ENCODE measurements around the gene SPTLC1. TPM values are rescaled to one million over a fixed set of nuclear protein-coding genes. Genes with fewer than 3 reads are reported as not detected.
"Not testable (repeated sequence)": the region's sequence is repeated elsewhere in the genome, so short reads cannot be mapped to it uniquely, and the experiment has no call there.

SPTLC1 gene
- total RNA-seq, 4 donors from 2014 or later, result 26.6 to 28.0 (median 26.9) TPM

DNA sequence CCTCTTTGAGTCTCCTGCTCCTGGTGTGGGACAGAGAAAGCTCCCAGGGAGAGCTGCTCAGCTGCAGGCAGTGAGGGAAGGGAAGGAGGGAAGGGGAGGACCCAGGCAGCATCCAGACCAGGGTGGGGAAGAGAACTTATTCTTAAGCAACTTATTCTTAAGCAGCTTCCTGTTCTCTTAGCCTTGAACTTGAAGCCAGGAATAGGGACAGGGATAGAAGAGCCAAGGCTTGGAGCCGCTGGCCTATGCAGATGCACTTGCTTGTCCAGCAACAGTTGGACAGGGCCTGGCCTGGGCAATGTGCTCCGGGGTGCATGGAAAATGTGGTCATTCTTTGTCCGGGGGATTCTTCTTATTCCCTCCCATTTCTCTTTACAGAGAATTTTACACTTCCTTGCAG, 31.4 kb upstream of the SPTLC1 start:
- ATAC-seq, result peak in 1 of 2 donors; percentile 53
- H3K27ac ChIP-seq, result peak overlapping the region in 1 of 4 donors; percentile 50
- peaks cover 3 to 11% (median 3%) of the 10 kb centered on the region in 3 donors for H3K27me3 ChIP-seq
- no peaks in the 10 kb centered on the region for H3K9me3 ChIP-seq
- intact Hi-C loops (cut with DNase I; ENCODE audit: low total_unique reads) (no loop called here), in situ Hi-C loops (cut with MboI; ENCODE audit: low sequenced_read_pairs in 4 of 4) (loop anchor here (10.0 to 25.0 kb wide), 4 partner anchors 141 to 641 kb away; partner anchors contain the start of gene IARS1 (in 1 of the 4))
- no peaks in the 10 kb centered on the region for H3K36me3 ChIP-seq
- TF ChIP-seq, protein P1, sequence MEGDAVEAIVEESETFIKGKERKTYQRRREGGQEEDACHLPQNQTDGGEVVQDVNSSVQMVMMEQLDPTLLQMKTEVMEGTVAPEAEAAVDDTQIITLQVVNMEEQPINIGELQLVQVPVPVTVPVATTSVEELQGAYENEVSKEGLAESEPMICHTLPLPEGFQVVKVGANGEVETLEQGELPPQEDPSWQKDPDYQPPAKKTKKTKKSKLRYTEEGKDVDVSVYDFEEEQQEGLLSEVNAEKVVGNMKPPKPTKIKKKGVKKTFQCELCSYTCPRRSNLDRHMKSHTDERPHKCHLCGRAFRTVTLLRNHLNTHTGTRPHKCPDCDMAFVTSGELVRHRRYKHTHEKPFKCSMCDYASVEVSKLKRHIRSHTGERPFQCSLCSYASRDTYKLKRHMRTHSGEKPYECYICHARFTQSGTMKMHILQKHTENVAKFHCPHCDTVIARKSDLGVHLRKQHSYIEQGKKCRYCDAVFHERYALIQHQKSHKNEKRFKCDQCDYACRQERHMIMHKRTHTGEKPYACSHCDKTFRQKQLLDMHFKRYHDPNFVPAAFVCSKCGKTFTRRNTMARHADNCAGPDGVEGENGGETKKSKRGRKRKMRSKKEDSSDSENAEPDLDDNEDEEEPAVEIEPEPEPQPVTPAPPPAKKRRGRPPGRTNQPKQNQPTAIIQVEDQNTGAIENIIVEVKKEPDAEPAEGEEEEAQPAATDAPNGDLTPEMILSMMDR (IDR thresholded peaks at IDR 0.05 in 4 of 5, conservative IDR thresholded peaks at IDR 0.05 in 1 of 5), result no peak
- TF ChIP-seq POLR2A (IDR thresholded peaks at IDR 0.05), result no peak
- H3K4me3 ChIP-seq, result no peak overlapping the region
- no peak for DNase-seq
- no peaks in the 10 kb centered on the region for H3K4me1 ChIP-seq

DNA sequence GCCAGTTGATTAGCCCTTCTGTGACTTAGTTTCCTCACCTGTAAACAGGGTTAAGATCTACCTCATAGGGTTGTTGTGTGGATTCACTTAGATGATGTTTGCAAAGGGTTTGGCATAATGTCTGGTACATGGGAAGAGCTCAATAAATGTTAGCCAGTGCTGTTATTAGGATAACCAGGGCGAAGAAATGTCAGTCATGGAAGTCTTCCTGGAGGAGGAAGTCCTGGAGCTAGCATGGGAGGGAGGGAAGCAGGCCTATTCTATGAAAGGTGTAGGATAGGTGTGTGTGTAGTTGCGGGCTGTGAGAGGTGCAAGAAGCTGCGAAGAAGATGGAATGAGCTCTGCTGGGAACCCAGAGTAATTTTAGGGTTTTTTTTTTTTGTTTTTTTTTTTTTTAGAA, 30.6 kb upstream of the SPTLC1 start:
- in situ Hi-C loops (cut with MboI; ENCODE audit: low sequenced_read_pairs in 4 of 4), result loop anchor here (10.0 to 25.0 kb wide), 4 partner anchors 142 to 642 kb away; partner anchors contain the start of gene IARS1 (in 1 of the 4)
- H3K4me3 ChIP-seq; H3K4me1 ChIP-seq; intact Hi-C loops (cut with DNase I; ENCODE audit: low total_unique reads); ATAC-seq; DNase-seq; H3K9me3 ChIP-seq; H3K36me3 ChIP-seq; H3K27ac ChIP-seq: not testable (repeated sequence)
- peaks cover 9 to 19% (median 9%) of the 10 kb centered on the region in 3 donors for H3K27me3 ChIP-seq

- DNase-seq (no peak), ATAC-seq (no peak)
- peaks cover 13 to 24% (median 14%) of the 10 kb centered on the region in 3 donors for H3K27me3 ChIP-seq
- no peaks in the 10 kb centered on the region for H3K9me3 ChIP-seq
- peaks cover 0 to 8% of the 10 kb centered on the region in 2 donors for H3K4me1 ChIP-seq
- no peak for TF ChIP-seq POLR2A (IDR thresholded peaks at IDR 0.05)
- TF ChIP-seq, protein P1 (IDR thresholded peaks at IDR 0.05 in 4 of 5, conservative IDR thresholded peaks at IDR 0.05 in 1 of 5), result no peak
- H3K4me3 ChIP-seq, result no peak overlapping the region
- in situ Hi-C loops (cut with MboI; ENCODE audit: low sequenced_read_pairs in 4 of 4), result loop anchor here (10.0 to 25.0 kb wide), 4 partner anchors 145 to 645 kb away; partner anchors contain the start of gene IARS1 (in 1 of the 4)
- no peak overlapping the region for H3K27ac ChIP-seq
- intact Hi-C loops (cut with DNase I; ENCODE audit: low total_unique reads), result no loop called here
- H3K36me3 ChIP-seq, result no peaks in the 10 kb centered on the region
Measured at GRCh38 chr9:92142329-92142728, 27.1 kb upstream of the SPTLC1 start.

DNA sequence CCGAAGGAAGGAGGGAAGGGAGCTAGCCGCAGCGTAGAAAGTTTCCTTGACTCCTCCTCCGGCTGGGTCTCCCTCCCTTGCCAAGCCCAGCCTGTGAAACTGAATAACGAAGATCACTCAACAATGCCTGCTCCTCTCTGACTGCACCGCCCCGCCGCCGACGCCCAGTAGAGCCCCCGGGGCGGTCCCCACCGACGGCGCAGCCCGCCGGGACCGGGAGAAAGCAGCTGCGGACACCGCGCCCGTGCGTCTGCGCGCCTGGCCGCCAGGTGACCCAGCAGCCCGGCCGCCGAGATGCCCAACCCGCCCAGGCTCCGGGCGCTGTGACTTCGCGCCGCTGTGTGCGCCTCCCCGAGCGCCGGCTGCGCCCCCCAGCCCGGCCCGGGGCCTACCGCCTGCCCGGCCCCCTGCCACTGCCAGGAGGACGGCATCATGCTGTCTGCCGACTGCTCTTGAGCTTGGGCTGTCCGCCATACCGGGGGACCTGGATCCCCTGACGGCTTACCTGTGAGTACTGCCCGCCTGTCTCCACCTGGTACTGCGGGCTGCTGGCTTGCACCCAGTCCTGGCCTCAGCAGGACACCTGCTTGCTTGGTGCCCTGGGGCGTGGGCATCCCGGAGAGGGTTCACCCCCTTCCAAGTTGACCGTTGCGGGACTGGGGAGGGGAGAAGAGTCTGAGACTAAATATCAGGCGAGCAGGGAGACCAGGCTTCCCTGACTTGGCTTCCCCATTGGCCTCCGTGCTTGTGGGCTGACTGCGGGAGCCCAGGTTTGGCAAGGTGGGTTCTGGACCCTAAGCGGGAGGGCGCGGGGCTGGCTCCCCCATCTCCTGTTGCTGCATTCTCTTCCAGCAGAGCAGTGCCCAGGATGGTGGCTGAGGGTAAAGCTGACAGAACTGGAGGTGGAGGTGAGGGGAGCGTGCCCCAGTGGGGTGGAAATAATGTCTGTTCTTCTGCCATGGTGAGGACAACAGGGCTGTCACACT, 26.2 kb upstream of the SPTLC1 start:
- H3K9me3 ChIP-seq, result no peaks in the 10 kb centered on the region
- TF ChIP-seq, protein P1 (IDR thresholded peaks at IDR 0.05 in 4 of 5, conservative IDR thresholded peaks at IDR 0.05 in 1 of 5), result no peak
- TF ChIP-seq POLR2A (IDR thresholded peaks at IDR 0.05), result no peak

DNA sequence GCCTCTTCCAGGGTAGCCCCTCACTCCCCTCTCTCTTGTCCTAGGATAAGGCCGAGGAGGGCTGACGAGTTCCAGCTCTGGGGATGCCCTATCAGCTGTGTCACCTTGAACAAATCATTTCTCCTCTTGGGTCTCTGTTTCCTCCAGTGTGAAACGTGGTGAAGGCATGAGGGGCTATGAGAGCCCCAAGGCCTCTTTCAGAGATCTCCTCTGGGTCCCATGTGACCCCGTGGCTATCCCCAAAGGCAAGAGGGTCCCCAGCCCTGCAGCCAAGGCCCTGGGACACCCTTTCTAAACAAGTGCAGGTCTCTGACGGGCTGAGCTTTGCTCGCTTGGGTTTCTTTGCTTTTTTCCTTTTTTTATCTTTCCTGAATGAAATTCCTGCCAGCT, 25.5 kb upstream of the SPTLC1 start:
- peak overlapping the region; percentile 25 to 40 (median 34) for H3K4me3 ChIP-seq
- H3K27me3 ChIP-seq, result peaks cover 13 to 24% (median 14%) of the 10 kb centered on the region in 3 donors
- no peaks in the 10 kb centered on the region for H3K9me3 ChIP-seq
- intact Hi-C loops (cut with DNase I; ENCODE audit: low total_unique reads) (loop anchor here (1.0 kb wide), 1 partner anchor 494 kb away; no protein-coding TSS in a partner anchor), in situ Hi-C loops (cut with MboI; ENCODE audit: low sequenced_read_pairs in 4 of 4) (loop anchor here (10.0 to 25.0 kb wide), 4 partner anchors 147 to 647 kb away; partner anchors contain the start of gene IARS1 (in 1 of the 4))
- peaks cover 0 to 8% of the 10 kb centered on the region in 2 donors for H3K4me1 ChIP-seq
- DNase-seq (no peak), ATAC-seq (peak in 1 of 2 donors; percentile 10)
- H3K27ac ChIP-seq, result no peak overlapping the region
- TF ChIP-seq, protein P1 (IDR thresholded peaks at IDR 0.05 in 4 of 5, conservative IDR thresholded peaks at IDR 0.05 in 1 of 5), result no peak
- TF ChIP-seq POLR2A (IDR thresholded peaks at IDR 0.05), result no peak
- no peaks in the 10 kb centered on the region for H3K36me3 ChIP-seq

More for the DNA sequence above, 26.2 kb upstream of the SPTLC1 start:
- intact Hi-C loops (cut with DNase I; ENCODE audit: low total_unique reads) (no loop called here), in situ Hi-C loops (cut with MboI; ENCODE audit: low sequenced_read_pairs in 4 of 4) (loop anchor here (10.0 to 25.0 kb wide), 4 partner anchors 146 to 646 kb away; partner anchors contain the start of gene IARS1 (in 1 of the 4))
- no peak for DNase-seq
- H3K4me1 ChIP-seq, result peaks cover 0 to 8% of the 10 kb centered on the region in 2 donors
- no peaks in the 10 kb centered on the region for H3K36me3 ChIP-seq
- peak overlapping the region; percentile 25 to 40 (median 34) for H3K4me3 ChIP-seq
- H3K27me3 ChIP-seq, result peaks cover 13 to 24% (median 14%) of the 10 kb centered on the region in 3 donors
- ATAC-seq, result no peak
- no peak overlapping the region for H3K27ac ChIP-seq
